GM21529 (cell line): ENCODE data around the gene RASSF3.
"Not testable (repeated sequence)": the region's sequence is repeated elsewhere in the genome, so short reads cannot be mapped to it uniquely, and the experiment has no call there.

Experiments
- ATAC-seq: cut with Tn5 transposase; IDR thresholded peaks from one replicate; pipeline ENCODE4 v1.9.1; 2021; ENCODE audit not compliant: unreplicated experiment

RASSF3 gene

GRCh38 chr12:64595863-64596793 is 14.2 kb upstream of the RASSF3 start:
- no peak for ATAC-seq

GRCh38 chr12:64598831-64599230 is 11.5 kb upstream of the RASSF3 start:
- no peak for ATAC-seq

GRCh38 chr12:64600164-64600561 is 10.1 kb upstream of the RASSF3 start:
- ATAC-seq, result no peak

- no peak for ATAC-seq
These were observed 7.0 kb upstream of the RASSF3 start for GRCh38 chr12:64603183-64603841.

GRCh38 chr12:64608901-64609535 is 1.3 kb upstream of the RASSF3 start:
- ATAC-seq, result peak; percentile 25

- ATAC-seq, result no peak
These were observed 688 bp upstream of the RASSF3 start for GRCh38 chr12:64609536-64610078.

GRCh38 chr12:64610660-64611340 is 505 bp downstream of the RASSF3 start:
- peak; percentile 49 for ATAC-seq

- no peak for ATAC-seq
These were observed 1.3 kb downstream of the RASSF3 start for GRCh38 chr12:64611341-64612284.

- no peak for ATAC-seq
These were observed 2.5 kb downstream of the RASSF3 start for GRCh38 chr12:64612843-64613242.

- ATAC-seq, result not testable (repeated sequence)
These were observed 3.6 kb downstream of the RASSF3 start for GRCh38 chr12:64613775-64614398.

- ATAC-seq, result no peak
These were observed 5.9 kb downstream of the RASSF3 start for GRCh38 chr12:64616201-64616600.

GRCh38 chr12:64618953-64619590 is 8.8 kb downstream of the RASSF3 start:
- ATAC-seq, result peak; percentile 51

GRCh38 chr12:64621257-64621942 is 11.1 kb downstream of the RASSF3 start:
- peak; percentile 72 for ATAC-seq

GRCh38 chr12:64624035-64624434 is 13.7 kb downstream of the RASSF3 start:
- no peak for ATAC-seq

- peak; percentile 51 for ATAC-seq
These were observed 15.2 kb downstream of the RASSF3 start for GRCh38 chr12:64625243-64626077.

- ATAC-seq, result not testable (repeated sequence)
These were observed 16.3 kb downstream of the RASSF3 start for GRCh38 chr12:64626588-64626987.

GRCh38 chr12:64627771-64628170 is 17.5 kb downstream of the RASSF3 start:
- no peak for ATAC-seq
